GM21526 (cell line): ENCODE measurements around the gene RBBP8NL.
A peak's percentile ranks its signal among the peaks of the same experiment; 100 is the strongest.

Experiments
- ATAC-seq: cut with Tn5 transposase; IDR thresholded peaks from one replicate; pipeline ENCODE4 v1.9.1; 2021; ENCODE audit warnings: moderate library complexity; ENCODE audit not compliant: unreplicated experiment, low FRiP score

RBBP8NL gene

GRCh38 chr20:62409931-62410745 lies 17.2 kb downstream of the RBBP8NL start:
- no peak for ATAC-seq

- no peak for ATAC-seq
Observed at GRCh38 chr20:62409086-62409853, 18.1 kb downstream of the RBBP8NL start.

GRCh38 chr20:62408640-62409039 lies 18.7 kb downstream of the RBBP8NL start:
- ATAC-seq: no peak

DNA sequence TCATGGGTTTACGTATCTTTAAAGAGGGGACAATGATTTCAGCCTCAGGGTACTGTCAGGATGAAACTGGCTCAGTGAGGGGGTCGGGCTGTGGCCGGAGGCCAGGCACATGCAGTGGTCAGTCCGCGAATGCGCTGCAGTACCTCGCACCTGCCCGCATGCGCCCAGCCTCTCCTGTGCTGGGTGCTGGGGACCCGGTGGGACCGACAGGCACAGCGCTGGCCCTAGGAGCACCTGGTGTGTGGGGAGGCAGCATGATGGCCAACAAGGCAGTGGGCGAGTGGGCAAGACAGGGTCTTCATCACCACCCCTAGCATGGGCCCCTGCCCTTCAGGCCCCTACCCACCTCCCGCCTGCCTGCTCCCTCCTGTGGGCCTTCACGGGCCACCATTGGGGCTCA lies 19.3 kb downstream of the RBBP8NL start:
- no peak for ATAC-seq

- peak; percentile 67 for ATAC-seq
Observed at GRCh38 chr20:62407221-62407992, 19.9 kb downstream of the RBBP8NL start, which contains the start of gene CABLES2. TSS of gene CABLES2 (minus strand) at chr20:62407285. CDS start at chr20:62407276, 9 bp downstream.

DNA sequence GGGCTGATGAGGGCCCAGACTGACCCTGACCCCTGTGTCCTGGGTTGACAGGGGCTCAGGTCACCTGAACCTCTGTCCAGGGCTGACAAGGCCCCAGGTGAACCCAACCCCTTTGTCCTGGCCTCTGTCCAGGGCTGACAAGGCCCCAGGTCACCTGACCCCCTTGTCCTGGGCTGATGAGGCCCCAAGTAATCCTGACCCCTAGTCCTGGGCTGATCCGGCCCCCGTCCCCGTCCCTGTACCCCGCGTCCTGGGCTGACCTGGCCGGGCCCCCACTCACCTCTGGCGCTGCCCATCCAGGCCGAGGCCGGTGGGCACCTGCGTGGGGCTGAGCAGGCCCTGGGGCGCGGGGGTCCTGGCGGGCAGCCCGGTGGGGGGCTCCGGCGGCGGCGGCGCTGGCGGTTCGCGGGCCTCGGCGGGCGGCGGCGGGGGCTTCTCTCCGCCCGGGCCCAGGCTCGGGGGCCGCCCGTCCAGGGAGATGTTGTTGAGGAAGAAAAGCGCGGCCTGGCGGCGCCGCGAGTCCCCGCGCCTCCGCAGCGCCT lies 20.6 kb downstream of the RBBP8NL start:
- ATAC-seq: no peak

GRCh38 chr20:62405981-62406513 lies 21.3 kb downstream of the RBBP8NL start:
- ATAC-seq: no peak

DNA sequence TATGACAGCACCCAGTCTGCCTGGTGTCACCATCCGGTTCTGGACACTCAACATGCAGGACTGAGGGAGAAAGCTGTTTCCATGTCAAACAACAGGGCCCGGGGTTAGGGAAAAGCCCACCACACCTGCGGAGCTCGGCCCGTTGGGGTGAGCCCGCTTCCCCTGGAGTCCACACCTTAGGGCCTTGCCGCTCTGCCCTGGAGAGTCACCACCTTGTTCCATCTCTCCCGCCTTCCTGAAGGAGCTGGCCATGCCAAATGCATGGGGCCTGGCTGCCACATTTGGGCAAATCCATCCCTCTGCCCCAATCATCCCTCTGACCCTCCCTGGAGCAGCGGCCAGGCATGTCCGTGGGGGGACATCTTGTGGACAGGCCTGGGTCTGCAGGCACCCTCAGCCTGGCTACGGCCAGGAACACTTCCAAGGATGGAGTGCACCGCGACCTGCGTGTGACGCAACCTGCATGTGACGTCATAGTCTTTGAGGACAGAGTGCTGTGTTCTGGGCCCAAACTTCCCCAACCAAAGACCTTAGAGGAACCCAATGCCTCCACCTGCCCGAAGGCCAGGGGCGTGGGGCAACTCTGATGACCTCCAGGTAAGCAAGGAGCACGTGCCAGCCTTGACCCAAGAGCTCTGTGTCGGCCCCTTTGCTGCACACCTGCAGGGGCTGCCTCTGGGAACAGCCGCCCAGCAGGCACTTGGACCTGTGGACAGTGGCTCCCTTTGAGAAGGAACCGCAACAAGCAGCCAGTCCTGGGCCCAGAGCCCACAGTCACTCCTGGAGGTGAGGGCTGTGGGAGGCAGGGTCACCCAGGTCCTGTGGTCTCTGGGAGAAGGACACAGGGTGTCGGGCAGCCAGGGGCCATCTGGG lies 22.0 kb downstream of the RBBP8NL start:
- no peak for ATAC-seq

GRCh38 chr20:62404761-62405107 lies 22.6 kb downstream of the RBBP8NL start:
- no peak for ATAC-seq

- ATAC-seq: no peak
Observed at GRCh38 chr20:62404112-62404665, 23.1 kb downstream of the RBBP8NL start.

GRCh38 chr20:62403331-62403730 lies 24.0 kb downstream of the RBBP8NL start:
- ATAC-seq: no peak

DNA sequence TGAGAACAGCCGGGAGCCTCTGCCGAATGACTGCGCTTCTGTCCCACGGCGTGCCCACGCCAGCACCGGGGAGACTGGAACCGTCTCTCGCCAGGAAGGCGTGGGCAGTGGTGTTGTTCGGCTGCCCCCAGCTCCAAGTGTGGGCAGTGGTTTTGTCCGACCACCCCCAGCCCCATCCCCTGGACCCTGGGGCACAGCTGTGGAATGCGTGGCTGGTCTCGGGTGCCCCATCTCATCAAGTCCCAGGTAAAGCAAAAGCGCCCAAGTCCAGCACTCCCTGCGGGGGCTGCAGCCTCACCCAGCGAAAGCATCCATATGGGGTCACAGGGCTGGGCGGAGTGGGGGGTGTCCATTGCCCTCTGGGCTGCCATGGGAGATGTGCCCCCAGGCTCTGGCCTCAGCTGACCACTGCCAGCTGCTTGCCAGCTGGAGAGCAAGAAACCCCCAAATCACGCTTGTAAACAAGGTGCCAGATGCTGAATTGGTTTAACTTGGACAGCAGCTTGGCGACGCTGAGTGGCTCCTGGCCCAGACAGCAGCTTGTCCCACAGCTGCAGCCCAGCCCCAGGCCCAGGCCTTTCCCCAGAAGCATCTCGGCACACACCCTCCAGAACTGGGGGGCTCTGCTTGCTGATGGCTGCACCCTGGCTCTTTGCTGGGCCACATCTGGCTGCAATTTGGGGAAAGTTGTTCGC lies 24.7 kb downstream of the RBBP8NL start:
- ATAC-seq: no peak

DNA sequence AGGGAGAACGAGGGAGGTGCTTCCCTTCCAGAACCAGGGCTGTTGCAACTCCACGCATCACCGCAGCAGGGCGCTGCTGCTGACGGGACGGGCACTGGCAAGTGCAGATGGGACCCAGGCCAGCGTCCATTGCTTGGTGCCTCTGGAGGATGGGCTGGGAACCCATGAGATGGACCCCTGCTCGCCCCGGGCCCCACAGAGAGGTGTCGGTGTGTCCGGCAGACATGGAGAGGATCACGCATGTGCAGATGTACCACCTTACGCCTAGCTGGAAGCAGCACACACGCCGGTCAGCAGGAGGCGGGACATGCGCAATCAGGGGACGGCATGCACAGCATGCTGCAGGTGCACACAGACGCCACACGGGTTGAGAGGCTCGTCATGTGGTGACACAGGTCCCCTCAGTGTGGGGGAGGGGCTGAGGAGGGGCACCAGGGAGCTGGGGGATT lies 26.0 kb downstream of the RBBP8NL start:
- ATAC-seq: no peak

- no peak for ATAC-seq
Observed at GRCh38 chr20:62400541-62400940, 26.8 kb downstream of the RBBP8NL start.

- ATAC-seq: no peak
Observed at GRCh38 chr20:62400021-62400420, 27.3 kb downstream of the RBBP8NL start.

DNA sequence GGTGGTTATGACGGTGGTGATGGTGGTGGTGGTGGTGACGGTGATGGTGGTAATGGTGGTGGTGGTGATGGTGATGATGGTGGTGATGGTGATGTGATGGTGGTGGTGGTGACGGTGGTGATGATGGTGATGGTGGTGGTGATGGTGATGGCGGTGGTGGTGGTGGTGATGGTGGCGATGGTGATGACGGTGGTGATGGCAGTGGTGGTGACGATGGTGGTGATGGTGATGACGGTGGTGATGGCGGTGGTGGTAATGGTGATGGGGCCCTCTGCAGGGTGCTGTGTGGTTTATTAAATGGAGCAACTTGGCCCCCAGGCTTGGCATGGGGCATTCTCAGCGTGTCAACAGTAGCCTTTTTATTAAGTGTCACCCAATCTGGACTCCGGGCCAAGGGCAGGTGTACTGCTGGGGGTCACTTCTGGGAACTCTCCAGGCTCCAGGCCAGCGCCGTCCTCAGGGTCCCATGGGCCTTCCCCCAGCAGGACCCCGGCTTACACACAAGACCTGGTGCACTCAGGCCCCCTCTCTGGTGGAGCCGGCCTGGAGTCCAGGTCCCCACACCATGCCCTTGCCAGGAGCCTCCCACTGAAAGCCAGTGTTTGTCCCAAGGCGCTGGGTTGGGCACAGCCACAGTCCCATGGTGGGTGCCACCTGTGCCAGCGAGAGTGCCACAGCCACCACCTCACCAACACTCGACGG lies 29.1 kb downstream of the RBBP8NL start:
- ATAC-seq: no peak

DNA sequence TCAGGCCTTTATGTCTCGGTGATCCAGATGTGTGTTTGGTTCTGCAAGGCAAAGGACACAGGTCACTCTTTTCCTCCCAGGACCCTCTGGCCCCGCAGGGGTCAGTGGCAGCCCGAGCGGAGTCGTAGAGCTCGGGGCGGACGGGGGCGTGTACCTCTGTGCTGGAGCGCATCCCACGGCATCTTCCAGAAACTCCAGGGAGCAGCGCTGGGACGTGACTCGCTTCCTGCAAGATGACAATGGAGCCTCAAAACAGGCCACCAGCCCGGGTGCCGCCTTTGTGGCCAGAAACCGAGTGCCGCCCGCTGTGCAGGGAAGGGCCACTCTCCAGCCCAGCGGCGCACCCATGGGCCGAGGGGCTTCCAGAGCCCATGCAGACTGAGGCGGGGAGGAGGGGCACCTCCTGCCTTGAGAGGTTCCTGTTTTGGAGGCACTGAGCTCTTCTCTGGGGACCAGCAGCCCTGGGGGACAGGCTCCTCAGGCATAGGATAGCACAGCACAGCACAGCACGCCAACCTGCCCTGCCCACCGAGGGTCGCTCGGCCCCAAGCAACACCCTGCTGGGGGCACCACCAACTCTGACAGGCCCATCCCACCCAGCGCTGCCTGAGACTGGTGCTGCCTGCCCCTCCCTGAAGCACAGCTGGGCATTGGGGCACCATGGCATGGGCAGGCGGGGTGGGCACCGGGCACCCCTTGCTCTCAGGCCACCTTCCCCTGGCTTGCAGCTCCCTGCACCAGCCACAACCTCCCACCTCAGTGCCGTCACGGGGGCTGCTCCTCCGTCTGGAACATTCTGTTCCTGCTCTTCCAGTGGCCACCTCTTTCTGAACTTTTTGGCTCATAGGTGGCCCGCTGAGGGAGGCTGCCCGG lies 30.7 kb downstream of the RBBP8NL start:
- no peak for ATAC-seq
